Parathyroid adenoma (tissue), 2 donors: ENCODE results near the gene PLD1.

Experiments
- H2AFZ ChIP-seq: fragments of 300-600 bp; sonication (generic); one replicate; pipeline ENCODE4 v1.7.0; 2017; ENCODE audit warnings: antibody characterized with exemption, mild to moderate bottlenecking
- H3K27ac ChIP-seq: fragments of 300-600 bp; sonication (generic); one replicate; pipeline ENCODE4 v1.7.0; 2017
- H3K27me3 ChIP-seq: fragments of 300-600 bp; sonication (generic); one replicate; pipeline ENCODE4 v1.7.0; 2017; ENCODE audit warnings: low read length; ENCODE audit not compliant: control insufficient read depth, insufficient read depth
- H3K36me3 ChIP-seq: fragments of 300-600 bp; sonication (generic); one replicate; pipeline ENCODE4 v1.7.0; 2017; ENCODE audit warnings: low read length; ENCODE audit not compliant: control insufficient read depth, insufficient read depth
- H3K4me1 ChIP-seq: fragments of 300-600 bp; sonication (generic); one replicate; pipeline ENCODE4 v1.7.0; 2017; ENCODE audit warnings: control low read depth
- H3K4me2 ChIP-seq: fragments of 300-600 bp; sonication (generic); one replicate; pipeline ENCODE4 v1.7.0; 2017; ENCODE audit warnings: low read length
- H3K4me3 ChIP-seq: fragments of 300-600 bp; sonication (generic); one replicate; pipeline ENCODE4 v1.7.0; 2017; ENCODE audit warnings: low read depth, low read length
- H3K79me2 ChIP-seq: fragments of 300-600 bp; sonication (generic); one replicate; pipeline ENCODE4 v1.7.0; 2017; ENCODE audit warnings: control low read depth
- H3K9ac ChIP-seq: fragments of 300-600 bp; sonication (generic); one replicate; pipeline ENCODE4 v1.7.0; 2017; ENCODE audit warnings: mild to moderate bottlenecking
- H3K9me3 ChIP-seq: fragments of 300-600 bp; sonication (generic); one replicate; pipeline ENCODE4 v1.7.0; 2017; ENCODE audit warnings: low read length; ENCODE audit not compliant: control insufficient read depth
- TF ChIP-seq, protein P1 (sequence below): fragments of 300-600 bp; sonication (generic); IDR thresholded peaks from one replicate; pipeline ENCODE4 v1.7.0; 2017; ENCODE audit warnings: antibody characterized with exemption, mild to moderate bottlenecking
- donor health status: primary hyperparathyroidism.

The PLD1 gene

DNA sequence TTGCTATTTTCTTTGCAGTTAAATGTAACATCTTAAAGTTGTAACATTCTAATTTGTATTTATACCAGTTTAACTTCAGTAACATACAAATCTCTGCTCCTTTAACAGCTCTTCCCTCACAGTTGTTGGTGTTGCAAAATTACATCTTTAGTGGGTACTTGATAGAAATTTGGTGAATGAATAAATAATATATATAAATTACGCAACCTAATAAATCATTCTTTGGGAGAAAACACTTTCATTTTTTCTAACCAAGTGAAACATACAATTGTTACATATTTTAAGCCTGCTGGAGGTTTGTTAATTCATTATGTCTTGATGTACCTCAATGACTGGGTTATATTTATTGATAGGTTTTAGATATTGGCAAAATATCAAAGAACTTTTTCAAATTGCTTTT lies 118.8 kb downstream of the PLD1 start:
- Histone ChIP-seq H3K27me3 (no peaks in the 10 kb centered on the region), H3K9ac (no peak overlapping the region), H3K79me2 (no peaks in the 10 kb centered on the region), H3K27ac (no peak overlapping the region), H3K4me1 (no peaks in the 10 kb centered on the region), H3K4me3 (no peak overlapping the region), H3K36me3 (no peaks in the 10 kb centered on the region), H2AFZ (no peak overlapping the region), H3K9me3 (no peaks in the 10 kb centered on the region), H3K4me2 (no peak overlapping the region)
- TF ChIP-seq, protein P1, sequence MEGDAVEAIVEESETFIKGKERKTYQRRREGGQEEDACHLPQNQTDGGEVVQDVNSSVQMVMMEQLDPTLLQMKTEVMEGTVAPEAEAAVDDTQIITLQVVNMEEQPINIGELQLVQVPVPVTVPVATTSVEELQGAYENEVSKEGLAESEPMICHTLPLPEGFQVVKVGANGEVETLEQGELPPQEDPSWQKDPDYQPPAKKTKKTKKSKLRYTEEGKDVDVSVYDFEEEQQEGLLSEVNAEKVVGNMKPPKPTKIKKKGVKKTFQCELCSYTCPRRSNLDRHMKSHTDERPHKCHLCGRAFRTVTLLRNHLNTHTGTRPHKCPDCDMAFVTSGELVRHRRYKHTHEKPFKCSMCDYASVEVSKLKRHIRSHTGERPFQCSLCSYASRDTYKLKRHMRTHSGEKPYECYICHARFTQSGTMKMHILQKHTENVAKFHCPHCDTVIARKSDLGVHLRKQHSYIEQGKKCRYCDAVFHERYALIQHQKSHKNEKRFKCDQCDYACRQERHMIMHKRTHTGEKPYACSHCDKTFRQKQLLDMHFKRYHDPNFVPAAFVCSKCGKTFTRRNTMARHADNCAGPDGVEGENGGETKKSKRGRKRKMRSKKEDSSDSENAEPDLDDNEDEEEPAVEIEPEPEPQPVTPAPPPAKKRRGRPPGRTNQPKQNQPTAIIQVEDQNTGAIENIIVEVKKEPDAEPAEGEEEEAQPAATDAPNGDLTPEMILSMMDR = no peak

DNA sequence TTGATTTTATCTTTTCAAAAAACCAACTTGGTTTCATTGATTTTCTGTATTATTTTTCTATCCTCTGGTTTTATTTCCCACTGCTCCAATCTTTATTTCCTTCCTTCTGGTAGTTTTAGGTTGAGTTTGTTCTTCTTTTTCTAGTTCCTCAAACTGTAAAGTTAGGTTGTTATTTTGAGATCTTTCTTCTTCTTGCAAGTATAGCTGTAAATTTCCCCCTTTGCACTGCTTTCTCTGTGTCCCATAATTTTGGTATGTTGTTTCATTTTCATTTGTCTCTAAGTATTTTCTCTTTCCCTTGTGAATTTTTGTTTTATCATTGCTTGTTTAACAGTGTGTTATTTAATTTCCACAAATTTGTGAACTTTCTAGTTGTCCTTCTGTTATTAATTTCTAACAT lies 120.0 kb downstream of the PLD1 start:
- TF ChIP-seq, protein P1 = no peak
- H3K27ac ChIP-seq = no peak overlapping the region
- H3K9me3 ChIP-seq = no peaks in the 10 kb centered on the region

DNA sequence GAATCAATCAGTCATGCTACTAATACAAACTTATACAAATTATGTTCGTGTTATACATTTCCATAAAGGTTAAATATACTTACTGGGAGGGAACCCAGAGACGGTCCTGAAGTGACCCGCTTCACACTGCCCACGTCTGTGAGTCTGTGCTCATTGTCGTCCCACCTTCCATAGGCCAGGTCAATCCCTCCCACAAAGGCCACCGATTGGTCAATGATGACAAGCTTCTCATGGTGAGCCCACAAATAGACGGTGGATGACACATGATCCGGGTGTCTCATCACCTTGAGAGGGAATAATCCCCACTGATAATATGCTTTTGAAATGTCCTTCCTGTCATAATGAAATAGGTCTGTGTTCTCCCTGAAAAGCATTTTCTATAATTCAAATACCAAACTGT lies 121.7 kb downstream of the PLD1 start:
- no peaks in the 10 kb centered on the region for H3K36me3 ChIP-seq

More for the DNA sequence above, 120.0 kb downstream of the PLD1 start:
- H3K36me3 ChIP-seq = no peaks in the 10 kb centered on the region
- no peaks in the 10 kb centered on the region for H3K4me1 ChIP-seq
- no peak overlapping the region for H2AFZ ChIP-seq
- H3K4me2 ChIP-seq = no peak overlapping the region
- no peak overlapping the region for H3K4me3 ChIP-seq
- H3K27me3 ChIP-seq = no peaks in the 10 kb centered on the region
- H3K79me2 ChIP-seq = no peaks in the 10 kb centered on the region
- H3K9ac ChIP-seq = no peak overlapping the region

DNA sequence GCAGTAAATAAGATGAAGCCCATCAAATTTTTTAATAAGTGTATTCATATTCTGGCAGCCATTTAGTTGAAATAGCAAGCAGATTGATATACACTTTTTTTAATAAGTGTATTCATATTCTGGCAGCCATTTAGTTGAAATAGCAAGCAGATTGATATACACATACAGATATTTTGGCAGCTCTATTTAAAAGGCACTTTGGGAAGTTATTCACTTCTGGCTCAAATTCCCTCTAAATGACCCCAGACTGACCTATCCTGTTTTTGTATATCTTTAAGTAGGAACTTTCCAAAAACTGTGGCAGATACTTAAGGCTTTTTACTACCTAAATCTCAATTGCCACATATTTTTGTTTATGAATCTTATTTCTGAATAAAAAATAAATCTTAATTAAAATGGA lies 122.3 kb downstream of the PLD1 start:
- no peak overlapping the region for H3K4me3 ChIP-seq
- no peaks in the 10 kb centered on the region for H3K36me3 ChIP-seq
- H3K4me1 ChIP-seq = no peaks in the 10 kb centered on the region
- no peak overlapping the region for H3K4me2 ChIP-seq
- H3K79me2 ChIP-seq = no peaks in the 10 kb centered on the region
- H2AFZ ChIP-seq = no peak overlapping the region
- TF ChIP-seq, protein P1 = no peak
- no peak overlapping the region for H3K27ac ChIP-seq
- H3K9me3 ChIP-seq = no peaks in the 10 kb centered on the region
- H3K9ac ChIP-seq = no peak overlapping the region
- H3K27me3 ChIP-seq = no peaks in the 10 kb centered on the region

More for the DNA sequence above, 121.7 kb downstream of the PLD1 start:
- Histone ChIP-seq H3K4me2 (no peak overlapping the region), H3K27me3 (no peaks in the 10 kb centered on the region), H3K4me1 (no peaks in the 10 kb centered on the region), H3K27ac (no peak overlapping the region), H3K9me3 (no peaks in the 10 kb centered on the region), H3K4me3 (no peak overlapping the region), H2AFZ (no peak overlapping the region), H3K79me2 (no peaks in the 10 kb centered on the region), H3K9ac (no peak overlapping the region)
- TF ChIP-seq, protein P1 = no peak

DNA sequence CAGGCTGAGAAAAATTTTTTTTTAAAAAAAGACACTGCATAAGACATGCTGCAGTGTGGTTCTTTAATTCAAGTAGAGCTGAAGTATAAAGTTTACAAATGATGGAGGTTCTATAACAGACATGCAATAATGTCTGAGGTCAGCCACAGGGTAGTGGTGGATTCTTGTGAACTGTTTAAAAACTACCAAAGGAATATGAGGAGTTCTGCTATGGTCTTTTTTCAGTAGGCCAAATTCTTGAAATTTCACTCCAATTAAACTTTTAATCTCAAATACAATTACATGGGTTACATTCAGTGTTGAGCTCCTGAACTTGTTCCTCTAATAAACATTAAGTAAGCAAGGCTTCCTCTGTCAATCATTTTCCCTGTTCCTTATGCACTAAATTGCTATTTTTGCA lies 122.7 kb downstream of the PLD1 start:
- Histone ChIP-seq H3K4me1 (no peaks in the 10 kb centered on the region), H3K79me2 (no peaks in the 10 kb centered on the region), H2AFZ (no peak overlapping the region), H3K27me3 (no peaks in the 10 kb centered on the region), H3K4me2 (no peak overlapping the region), H3K27ac (no peak overlapping the region), H3K4me3 (no peak overlapping the region), H3K36me3 (no peaks in the 10 kb centered on the region), H3K9ac (no peak overlapping the region), H3K9me3 (no peaks in the 10 kb centered on the region)
- TF ChIP-seq, protein P1 = no peak
